ENCODE results near the gene NAA16.

NAA16 gene

GRCh38 chr13:41304551-41304950 lies 6.5 kb upstream of the NAA16 start:
- H3K27me3 ChIP-seq (ENCODE audit: control insufficient read depth, low read length), result no peaks in the 10 kb centered on the region
- no peaks in the 10 kb centered on the region for H3K36me3 ChIP-seq (ENCODE audit: control insufficient read depth, low read length)
- no peaks in the 10 kb centered on the region for H3K79me2 ChIP-seq (ENCODE audit: control insufficient read depth, low read length)
- H3K4me1 ChIP-seq (ENCODE audit: control insufficient read depth, low read length), result no peaks in the 10 kb centered on the region; the same call in 1 of the 2 replicates
- no peaks in the 10 kb centered on the region for H3K9me3 ChIP-seq (ENCODE audit: control insufficient read depth, insufficient read depth, low read length)
- H3K4me3 ChIP-seq (ENCODE audit: low read length), result no peak overlapping the region
- H3K27ac ChIP-seq (ENCODE audit: low read depth, low read length), result no peak overlapping the region
- no peaks in the 10 kb centered on the region for H3F3A ChIP-seq (ENCODE audit: control insufficient read depth, insufficient read depth)
- H3K9me2 ChIP-seq (replicated peaks; ENCODE audit: control insufficient read depth, low read length), result no peaks in the 10 kb centered on the region
- TF ChIP-seq EZH2phosphoT487 (IDR thresholded peaks at IDR 0.05; ENCODE audit: borderline replicate concordance, low read length), result no peak
- TF ChIP-seq CTCF (IDR thresholded peaks at IDR 0.05; ENCODE audit: low read depth, low read length, poor library complexity, severe bottlenecking), result no peak
- no peaks in the 10 kb centered on the region for H4K20me1 ChIP-seq (ENCODE audit: control insufficient read depth, insufficient read depth, low read depth, low read length)
- H3K4me2 ChIP-seq (ENCODE audit: low read length), result no peak overlapping the region

GRCh38 chr13:41306271-41307145 lies 4.6 kb upstream of the NAA16 start:
- Histone ChIP-seq H3F3A (ENCODE audit: control insufficient read depth, insufficient read depth) (no peaks in the 10 kb centered on the region), H3K27me3 (ENCODE audit: control insufficient read depth, low read length) (no peaks in the 10 kb centered on the region), H3K36me3 (ENCODE audit: control insufficient read depth, low read length) (peaks cover 4% of the 10 kb centered on the region), H3K9me3 (ENCODE audit: control insufficient read depth, insufficient read depth, low read length) (no peaks in the 10 kb centered on the region), H3K4me2 (ENCODE audit: low read length) (no peak overlapping the region), H3K9me2 (replicated peaks; ENCODE audit: control insufficient read depth, low read length) (no peaks in the 10 kb centered on the region), H3K4me3 (ENCODE audit: low read length) (no peak overlapping the region), H4K20me1 (ENCODE audit: control insufficient read depth, insufficient read depth, low read depth, low read length) (no peaks in the 10 kb centered on the region), H3K4me1 (ENCODE audit: control insufficient read depth, low read length) (peaks cover 7% of the 10 kb centered on the region), H3K27ac (ENCODE audit: low read depth, low read length) (no peak overlapping the region), H3K79me2 (ENCODE audit: control insufficient read depth, low read length) (peaks cover 10% of the 10 kb centered on the region)
- no peak for TF ChIP-seq EZH2phosphoT487 (IDR thresholded peaks at IDR 0.05; ENCODE audit: borderline replicate concordance, low read length)
- TF ChIP-seq CTCF (IDR thresholded peaks at IDR 0.05; ENCODE audit: low read depth, low read length, poor library complexity, severe bottlenecking), result no peak

GRCh38 chr13:41307884-41308640 lies 3.0 kb upstream of the NAA16 start:
- TF ChIP-seq CTCF (IDR thresholded peaks at IDR 0.05; ENCODE audit: low read depth, low read length, poor library complexity, severe bottlenecking) (no peak), EZH2phosphoT487 (IDR thresholded peaks at IDR 0.05; ENCODE audit: borderline replicate concordance, low read length) (no peak)
- no peaks in the 10 kb centered on the region for H3F3A ChIP-seq (ENCODE audit: control insufficient read depth, insufficient read depth)
- peaks cover 11% of the 10 kb centered on the region for H3K36me3 ChIP-seq (ENCODE audit: control insufficient read depth, low read length)
- no peaks in the 10 kb centered on the region for H3K9me3 ChIP-seq (ENCODE audit: control insufficient read depth, insufficient read depth, low read length)
- no peaks in the 10 kb centered on the region for H3K27me3 ChIP-seq (ENCODE audit: control insufficient read depth, low read length)
- no peaks in the 10 kb centered on the region for H3K9me2 ChIP-seq (replicated peaks; ENCODE audit: control insufficient read depth, low read length)
- H3K4me1 ChIP-seq (ENCODE audit: control insufficient read depth, low read length), result peaks cover 8% of the 10 kb centered on the region
- no peak overlapping the region for H3K4me2 ChIP-seq (ENCODE audit: low read length)
- peaks cover 26% of the 10 kb centered on the region for H3K79me2 ChIP-seq (ENCODE audit: control insufficient read depth, low read length)
- H3K4me3 ChIP-seq (ENCODE audit: low read length), result no peak overlapping the region
- peaks cover under 1% of the 10 kb centered on the region; the same call in 1 of the 2 replicates for H4K20me1 ChIP-seq (ENCODE audit: control insufficient read depth, insufficient read depth, low read depth, low read length)
- H3K27ac ChIP-seq (ENCODE audit: low read depth, low read length), result no peak overlapping the region
